Right lobe of liver (tissue), 4 donors: Measurements from ENCODE around the gene STK17B.

ENCODE experiments used
- POLR2A ChIP-seq: fragments of 450-650 bp; IDR thresholded peaks from one replicate; pipeline ENCODE4 v1.6.1; 2017; ENCODE audit warnings: antibody characterized with exemption, mild to moderate bottlenecking
- TF ChIP-seq, protein P1 (sequence below), 4 donors: fragments of 200-600 bp in 3 of 4; fragments of 450-650 bp in 1 of 4; IDR thresholded peaks; one replicate each; pipeline versions ENCODE4 v1.5.1 to v1.8.0; 2016 to 2022; ENCODE audit warnings: antibody characterized with exemption in 4 of 4, mild to moderate bottlenecking in 2 of 4
- donor health status: DM: no; HTN: no; CAD: no.
- donor health status: DM: no; HTN: no; CAD: no.
- donor health status: DM: no; HTN: yes; CAD: no.

DNA sequence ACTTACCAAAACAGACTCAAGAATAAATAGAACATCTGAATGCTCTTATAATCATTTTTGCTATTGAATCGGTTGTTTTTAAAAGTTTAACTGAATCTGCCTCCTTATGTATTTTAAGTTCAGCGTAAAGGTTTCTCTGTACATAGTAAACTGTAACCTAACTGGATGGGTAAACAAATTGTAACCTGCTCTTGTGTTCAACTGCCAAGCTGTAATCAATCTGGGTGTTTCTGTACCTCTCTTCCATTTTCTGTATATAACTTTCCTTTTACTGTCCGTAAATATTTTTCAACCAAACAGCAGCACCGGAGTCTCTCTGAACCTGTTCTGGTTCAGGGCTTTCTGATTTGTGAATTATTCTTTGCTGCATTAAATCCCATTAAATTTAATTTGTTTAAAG is 75.1 kb downstream of the STK17B start:
- TF ChIP-seq, protein P1, sequence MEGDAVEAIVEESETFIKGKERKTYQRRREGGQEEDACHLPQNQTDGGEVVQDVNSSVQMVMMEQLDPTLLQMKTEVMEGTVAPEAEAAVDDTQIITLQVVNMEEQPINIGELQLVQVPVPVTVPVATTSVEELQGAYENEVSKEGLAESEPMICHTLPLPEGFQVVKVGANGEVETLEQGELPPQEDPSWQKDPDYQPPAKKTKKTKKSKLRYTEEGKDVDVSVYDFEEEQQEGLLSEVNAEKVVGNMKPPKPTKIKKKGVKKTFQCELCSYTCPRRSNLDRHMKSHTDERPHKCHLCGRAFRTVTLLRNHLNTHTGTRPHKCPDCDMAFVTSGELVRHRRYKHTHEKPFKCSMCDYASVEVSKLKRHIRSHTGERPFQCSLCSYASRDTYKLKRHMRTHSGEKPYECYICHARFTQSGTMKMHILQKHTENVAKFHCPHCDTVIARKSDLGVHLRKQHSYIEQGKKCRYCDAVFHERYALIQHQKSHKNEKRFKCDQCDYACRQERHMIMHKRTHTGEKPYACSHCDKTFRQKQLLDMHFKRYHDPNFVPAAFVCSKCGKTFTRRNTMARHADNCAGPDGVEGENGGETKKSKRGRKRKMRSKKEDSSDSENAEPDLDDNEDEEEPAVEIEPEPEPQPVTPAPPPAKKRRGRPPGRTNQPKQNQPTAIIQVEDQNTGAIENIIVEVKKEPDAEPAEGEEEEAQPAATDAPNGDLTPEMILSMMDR (IDR thresholded peaks at IDR 0.05) = no peak
- TF ChIP-seq POLR2A = no peak
